Gastrocnemius medialis (tissue), 4 donors: ENCODE measurements around the gene PFKFB3.

ENCODE experiments used
- CTCF ChIP-seq, 5 experiments: fragments of 450-650 bp in 3 of 5; fragments of 200-600 bp in 2 of 5; sonication (generic) in 2 of 5; IDR thresholded peaks in 4 of 5; conservative IDR thresholded peaks in 1 of 5; 1 replicate in 4 of 5; 2 replicates in 1 of 5; pipeline ENCODE4 v1.5.1; 2016 to 2019; ENCODE audit warnings: antibody characterized with exemption in 5 of 5, mild to moderate bottlenecking in 3 of 5, moderate library complexity in 3 of 5
- POLR2A ChIP-seq, 2 donors: fragments of 450-650 bp; IDR thresholded peaks; one replicate each; pipeline ENCODE4 v1.6.1; 2017; ENCODE audit warnings: antibody characterized with exemption in 2 of 2, mild to moderate bottlenecking in 2 of 2, moderate library complexity in 2 of 2

GRCh38 chr10:6276356-6276755 lies 73.6 kb downstream of the PFKFB3 start:
- no peak for TF ChIP-seq CTCF (IDR thresholded peaks at IDR 0.05 in 4 of 5, conservative IDR thresholded peaks at IDR 0.05 in 1 of 5)
- no peak for TF ChIP-seq POLR2A (IDR thresholded peaks at IDR 0.05)
